GM19397 (cell line): ENCODE data around the gene NEK2.

Source experiments
- ATAC-seq: cut with Tn5 transposase; IDR thresholded peaks from one replicate; pipeline ENCODE4 v1.9.1; 2021; ENCODE audit warnings: mild to moderate bottlenecking, moderate library complexity; ENCODE audit not compliant: unreplicated experiment

The NEK2 gene

DNA sequence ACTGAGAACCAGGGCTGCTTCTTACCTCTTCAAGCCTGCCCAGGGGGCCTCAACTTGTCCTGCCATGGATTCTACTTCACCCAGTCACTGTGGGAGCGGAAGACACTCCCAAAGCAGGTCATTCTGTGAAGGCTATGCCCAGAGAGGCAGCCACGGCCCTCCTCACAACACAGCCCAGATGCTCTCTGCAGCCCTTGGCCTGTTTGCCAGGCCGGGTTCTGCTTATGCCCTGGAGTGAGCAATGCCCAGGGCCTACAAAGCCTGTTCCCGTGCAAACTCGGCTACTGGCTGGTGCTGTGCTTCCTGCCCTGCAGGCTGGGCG lies 62.7 kb downstream of the NEK2 start:
- no peak for ATAC-seq
